Osteocyte (in vitro differentiated cells): ENCODE results near the gene KSR1. TPM values are rescaled to one million over a fixed set of nuclear protein-coding genes. Genes with fewer than 3 reads are reported as not detected.

Source experiments
- DNase-seq: peaks from one replicate; pipeline ENCODE4 v3.0.0; 2021; ENCODE audit warnings: mixed read lengths; ENCODE audit not compliant: unreplicated experiment; ENCODE audit errors: extremely low spot score
- H3K27ac Mint-ChIP-seq: one replicate; pipeline ENCODE4 v1.8.0; 2021; ENCODE audit warnings: mild to moderate bottlenecking, mixed read lengths; ENCODE audit not compliant: unreplicated experiment
- H3K27me3 Mint-ChIP-seq: one replicate; pipeline ENCODE4 v1.8.0; 2021; ENCODE audit warnings: mixed read lengths; ENCODE audit not compliant: unreplicated experiment
- H3K36me3 Mint-ChIP-seq: one replicate; pipeline ENCODE4 v1.8.0; 2021; ENCODE audit warnings: mixed read lengths; ENCODE audit not compliant: unreplicated experiment
- H3K4me1 Mint-ChIP-seq: one replicate; pipeline ENCODE4 v1.8.0; 2021; ENCODE audit warnings: mixed read lengths; ENCODE audit not compliant: unreplicated experiment
- H3K4me3 Mint-ChIP-seq: one replicate; pipeline ENCODE4 v1.8.0; 2021; ENCODE audit warnings: mild to moderate bottlenecking, moderate library complexity, mixed read lengths; ENCODE audit not compliant: unreplicated experiment
- H3K9me3 Mint-ChIP-seq: one replicate; pipeline ENCODE4 v1.8.0; 2021; ENCODE audit warnings: mixed read lengths; ENCODE audit not compliant: unreplicated experiment
- total RNA-seq: library from RNA; stranded (reverse); gene quantifications from 2 replicates; pipeline ENCODE4 v1.2.1, GENCODE V29; 2021
- TF ChIP-seq, protein P1 (sequence below): fragments of 200-600 bp; sonication (generic); IDR thresholded peaks from 2 replicates; pipeline ENCODE4 v1.5.0; 2021; ENCODE audit warnings: antibody characterized with exemption, mild to moderate bottlenecking, moderate library complexity

Gene KSR1
- total RNA-seq, 1 donor from 2014 or later: 63.4 TPM

DNA sequence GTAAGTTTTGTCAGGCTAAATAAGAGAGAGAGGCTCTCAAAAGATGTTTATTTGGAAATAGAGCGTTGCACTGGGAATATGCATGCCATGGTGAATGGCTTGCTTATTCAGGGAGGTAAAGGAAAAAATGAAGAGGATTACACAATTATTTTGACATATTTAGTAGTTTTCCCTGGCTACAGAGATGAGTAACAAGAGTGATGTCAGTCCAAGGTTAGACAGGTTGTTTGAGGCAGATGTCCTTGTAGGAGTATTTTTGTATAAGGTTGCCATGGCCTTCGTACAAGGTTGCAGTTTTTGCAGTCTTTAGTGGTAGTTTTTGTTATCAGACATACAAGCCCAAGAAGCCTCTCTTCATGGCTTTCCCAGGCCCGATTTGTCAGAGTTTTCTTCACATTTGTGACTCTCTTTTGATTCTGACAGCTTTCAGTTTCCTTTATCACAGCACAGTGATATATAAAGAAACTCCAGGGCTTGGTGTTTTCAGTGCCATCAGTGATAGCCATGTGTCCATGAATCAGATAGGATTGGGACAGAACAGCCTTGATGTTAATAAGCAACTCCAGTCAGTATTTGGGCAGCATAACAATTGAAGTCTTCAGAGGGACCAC lies 156.0 kb downstream of the KSR1 start:
- H3K27ac Mint-ChIP-seq: no peak overlapping the region
- H3K4me1 Mint-ChIP-seq: no peaks in the 10 kb centered on the region
- H3K9me3 Mint-ChIP-seq: no peaks in the 10 kb centered on the region
- no peak for DNase-seq
- H3K36me3 Mint-ChIP-seq: peaks cover 40% of the 10 kb centered on the region
- no peak overlapping the region for H3K4me3 Mint-ChIP-seq
- H3K27me3 Mint-ChIP-seq: no peaks in the 10 kb centered on the region
- TF ChIP-seq, protein P1, sequence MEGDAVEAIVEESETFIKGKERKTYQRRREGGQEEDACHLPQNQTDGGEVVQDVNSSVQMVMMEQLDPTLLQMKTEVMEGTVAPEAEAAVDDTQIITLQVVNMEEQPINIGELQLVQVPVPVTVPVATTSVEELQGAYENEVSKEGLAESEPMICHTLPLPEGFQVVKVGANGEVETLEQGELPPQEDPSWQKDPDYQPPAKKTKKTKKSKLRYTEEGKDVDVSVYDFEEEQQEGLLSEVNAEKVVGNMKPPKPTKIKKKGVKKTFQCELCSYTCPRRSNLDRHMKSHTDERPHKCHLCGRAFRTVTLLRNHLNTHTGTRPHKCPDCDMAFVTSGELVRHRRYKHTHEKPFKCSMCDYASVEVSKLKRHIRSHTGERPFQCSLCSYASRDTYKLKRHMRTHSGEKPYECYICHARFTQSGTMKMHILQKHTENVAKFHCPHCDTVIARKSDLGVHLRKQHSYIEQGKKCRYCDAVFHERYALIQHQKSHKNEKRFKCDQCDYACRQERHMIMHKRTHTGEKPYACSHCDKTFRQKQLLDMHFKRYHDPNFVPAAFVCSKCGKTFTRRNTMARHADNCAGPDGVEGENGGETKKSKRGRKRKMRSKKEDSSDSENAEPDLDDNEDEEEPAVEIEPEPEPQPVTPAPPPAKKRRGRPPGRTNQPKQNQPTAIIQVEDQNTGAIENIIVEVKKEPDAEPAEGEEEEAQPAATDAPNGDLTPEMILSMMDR: no peak

- Mint-ChIP-seq H3K9me3 (no peaks in the 10 kb centered on the region), H3K27me3 (no peaks in the 10 kb centered on the region), H3K36me3 (peaks cover 48% of the 10 kb centered on the region), H3K4me1 (no peaks in the 10 kb centered on the region), H3K27ac (no peak overlapping the region), H3K4me3 (no peak overlapping the region)
- no peak for DNase-seq
- TF ChIP-seq, protein P1: no peak
Measured at GRCh38 chr17:27613433-27613832, 157.2 kb downstream of the KSR1 start.

GRCh38 chr17:27615121-27615520 lies 158.9 kb downstream of the KSR1 start:
- Mint-ChIP-seq H3K4me1 (no peaks in the 10 kb centered on the region), H3K4me3 (no peak overlapping the region), H3K27ac (no peak overlapping the region), H3K9me3 (no peaks in the 10 kb centered on the region), H3K36me3 (peaks cover 40% of the 10 kb centered on the region), H3K27me3 (no peaks in the 10 kb centered on the region)
- no peak for DNase-seq
- TF ChIP-seq, protein P1: no peak

DNA sequence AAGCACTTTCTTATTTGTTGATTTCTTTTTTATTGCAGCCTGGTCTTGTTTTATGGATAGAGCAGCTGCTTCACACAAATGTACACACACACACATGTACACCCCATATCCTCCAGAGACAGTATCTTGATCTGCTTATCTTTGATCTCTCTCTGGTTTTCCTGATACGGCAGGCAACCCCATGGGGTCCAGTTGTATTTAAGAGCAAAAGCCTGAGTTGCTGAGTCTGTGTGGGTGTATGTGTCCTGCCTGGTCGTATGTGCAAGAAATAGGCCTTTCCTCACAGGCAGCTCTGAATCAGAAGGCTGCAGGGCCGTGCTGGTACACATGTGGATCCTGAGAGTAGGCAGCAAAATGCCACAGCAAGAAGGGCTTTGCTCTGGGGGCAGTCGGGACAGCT lies 160.2 kb downstream of the KSR1 start:
- TF ChIP-seq, protein P1: no peak
- Mint-ChIP-seq H3K4me3 (no peak overlapping the region), H3K36me3 (peaks cover 42% of the 10 kb centered on the region), H3K27ac (no peak overlapping the region), H3K4me1 (no peaks in the 10 kb centered on the region), H3K27me3 (no peaks in the 10 kb centered on the region), H3K9me3 (no peaks in the 10 kb centered on the region)
- DNase-seq: no peak

DNA sequence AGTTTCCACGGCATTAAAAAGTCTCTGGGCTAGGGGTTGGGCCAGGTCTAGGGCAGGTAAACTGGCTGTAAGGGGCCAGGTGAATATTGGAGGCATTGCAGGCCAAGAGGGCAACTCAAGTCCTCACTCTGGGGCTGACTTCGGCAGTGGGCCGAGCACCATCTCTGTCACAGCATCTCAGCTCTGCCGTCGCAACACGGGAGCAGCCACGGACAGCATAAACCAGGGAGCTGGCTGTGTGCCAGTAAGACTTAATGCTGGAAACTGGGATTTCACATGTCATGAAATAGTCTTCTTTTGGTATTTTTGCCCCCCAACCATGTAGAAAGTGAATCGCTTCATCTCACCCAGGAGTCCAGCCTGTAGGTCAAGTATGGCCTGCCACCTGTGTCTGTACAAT lies 162.2 kb downstream of the KSR1 start:
- Mint-ChIP-seq H3K9me3 (no peaks in the 10 kb centered on the region), H3K27ac (no peak overlapping the region), H3K27me3 (no peaks in the 10 kb centered on the region), H3K4me3 (no peak overlapping the region), H3K36me3 (peaks cover 37% of the 10 kb centered on the region), H3K4me1 (no peaks in the 10 kb centered on the region)
- no peak for DNase-seq
- TF ChIP-seq, protein P1: no peak
